GM21526 (cell line): Measurements from ENCODE around the gene FDCSP.
"Not testable (repeated sequence)": the region's sequence is repeated elsewhere in the genome, so short reads cannot be mapped to it uniquely, and the experiment has no call there.

Experiments used
- ATAC-seq: cut with Tn5 transposase; IDR thresholded peaks from one replicate; pipeline ENCODE4 v1.9.1; 2021; ENCODE audit warnings: moderate library complexity; ENCODE audit not compliant: unreplicated experiment, low FRiP score

The FDCSP gene

GRCh38 chr4:70239131-70239883 is 13.4 kb downstream of the FDCSP start:
- no peak for ATAC-seq

DNA sequence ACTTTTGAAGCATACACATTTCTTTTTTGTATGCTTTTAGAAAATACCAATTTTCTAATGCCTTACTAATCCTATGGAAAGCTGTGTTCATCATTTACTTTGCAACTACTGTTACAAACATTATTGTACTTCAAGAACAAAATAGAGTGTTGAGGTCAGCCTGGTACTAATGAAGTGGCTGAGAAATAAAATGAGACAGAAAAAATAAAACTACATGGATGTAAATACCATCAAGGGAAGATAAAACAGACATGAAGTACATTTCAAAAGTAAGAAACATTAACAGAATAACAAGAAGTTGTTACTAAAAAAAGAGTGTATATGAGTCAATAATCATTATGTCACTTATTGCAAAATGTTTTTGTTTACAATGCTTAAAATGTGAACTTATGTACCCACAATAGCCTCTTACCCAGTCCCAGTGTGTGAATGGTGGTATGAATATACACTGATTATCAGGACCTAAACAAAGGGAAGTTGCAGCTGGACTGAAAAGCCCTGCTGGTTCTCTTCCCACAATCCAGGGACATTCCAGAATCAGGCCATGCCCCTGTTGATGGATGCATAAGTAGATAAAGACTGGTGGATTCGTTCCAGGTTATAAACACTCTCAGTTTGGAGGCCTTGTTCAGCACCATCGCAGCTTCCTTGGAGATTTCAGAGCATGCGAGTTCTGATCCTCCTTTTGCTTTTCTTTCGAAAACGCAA is 14.1 kb downstream of the FDCSP start:
- no peak for ATAC-seq

DNA sequence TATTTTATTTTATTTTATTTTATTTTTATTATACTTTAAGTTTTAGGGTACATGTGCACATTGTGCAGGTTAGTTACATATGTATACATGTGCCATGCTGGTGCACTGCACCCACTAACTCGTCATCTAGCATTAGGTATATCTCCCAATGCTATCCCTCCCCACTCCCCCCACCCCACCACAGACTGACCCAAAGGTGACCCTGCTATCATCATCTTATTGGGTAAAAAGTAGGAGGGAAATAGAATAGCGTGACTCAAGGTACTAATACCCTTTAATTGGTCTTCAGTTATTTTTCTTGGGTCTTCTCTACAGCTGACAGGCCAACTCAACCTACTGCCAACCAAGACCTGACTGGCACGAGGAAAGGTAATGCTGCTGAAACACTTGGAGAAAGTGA is 16.4 kb downstream of the FDCSP start, which contains the start of gene CSN3:
TSS of gene CSN3 (plus strand) at position 301 of the 400 bp plus-strand sequence. CDS start 2,223 bp downstream, outside the sequence.
- not testable (repeated sequence) for ATAC-seq

GRCh38 chr4:70243091-70243490 is 17.2 kb downstream of the FDCSP start:
- ATAC-seq = no peak

GRCh38 chr4:70251250-70251944 is 25.5 kb downstream of the FDCSP start:
- ATAC-seq = no peak

GRCh38 chr4:70251945-70252277 is 26.0 kb downstream of the FDCSP start:
- ATAC-seq = no peak

DNA sequence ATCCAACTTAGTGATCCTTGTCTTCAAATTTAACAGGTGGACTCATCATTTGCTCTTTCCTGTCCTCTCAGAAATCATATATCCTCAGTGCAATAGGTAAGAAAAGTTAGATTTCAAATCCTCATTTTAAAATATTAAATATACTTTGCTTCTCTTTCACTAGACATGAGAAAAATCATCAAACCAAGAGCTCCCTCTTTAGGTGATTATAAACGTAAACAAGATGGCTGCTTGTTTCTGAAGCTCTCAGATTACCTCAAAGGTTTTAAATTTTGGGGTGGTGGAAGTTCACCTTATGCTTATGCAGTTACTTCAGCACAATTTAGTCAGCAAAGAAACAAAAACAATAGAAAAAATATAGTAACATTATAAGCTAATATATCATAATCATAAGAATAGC is 43.8 kb downstream of the FDCSP start:
- ATAC-seq = no peak

- ATAC-seq = no peak
These were observed 51.2 kb downstream of the FDCSP start for GRCh38 chr4:70277121-70277520.

GRCh38 chr4:70280567-70280966 is 54.6 kb downstream of the FDCSP start:
- no peak for ATAC-seq
